Measurements from ENCODE around the gene GLYATL1B.
"Not testable (repeated sequence)": the region's sequence is repeated elsewhere in the genome, so short reads cannot be mapped to it uniquely, and the experiment has no call there.

GLYATL1B gene, protein sequence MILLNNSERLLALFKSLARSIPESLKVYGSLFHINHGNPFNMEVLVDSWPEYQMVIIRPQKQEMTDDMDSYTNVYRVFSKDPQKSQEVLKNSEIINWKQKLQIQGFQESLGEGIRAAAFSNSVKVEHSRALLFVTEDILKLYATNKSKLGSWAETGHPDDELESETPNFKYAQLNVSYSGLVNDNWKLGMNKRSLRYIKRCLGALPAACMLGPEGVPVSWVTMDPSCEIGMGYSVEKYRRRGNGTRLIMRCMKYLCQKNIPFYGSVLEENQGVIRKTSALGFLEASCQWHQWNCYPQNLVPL

DNA sequence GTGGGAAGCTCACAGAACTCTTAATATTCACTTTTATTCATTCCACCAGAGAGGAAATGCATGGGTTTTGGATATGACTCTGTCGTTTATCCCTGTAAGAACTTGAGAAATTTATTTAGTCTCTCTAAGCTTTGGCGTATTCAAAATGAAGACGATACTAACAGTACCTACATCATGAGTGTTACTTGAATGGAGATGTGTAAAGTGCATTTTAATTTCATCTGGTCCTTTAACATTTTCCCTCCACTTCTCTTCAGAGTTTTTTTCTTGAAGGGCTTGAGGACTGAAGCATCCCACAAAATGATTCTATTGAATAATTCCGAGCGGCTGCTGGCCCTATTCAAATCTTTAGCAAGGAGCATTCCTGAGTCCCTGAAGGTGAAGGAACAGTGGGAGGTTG lies at the start of gene GLYATL1B:
TSS of gene GLYATL1B (plus strand) at position 301 of the 400 bp plus-strand sequence. CDS start at position 301, 0 bp downstream.
- DNase-seq: not testable (repeated sequence)

DNA sequence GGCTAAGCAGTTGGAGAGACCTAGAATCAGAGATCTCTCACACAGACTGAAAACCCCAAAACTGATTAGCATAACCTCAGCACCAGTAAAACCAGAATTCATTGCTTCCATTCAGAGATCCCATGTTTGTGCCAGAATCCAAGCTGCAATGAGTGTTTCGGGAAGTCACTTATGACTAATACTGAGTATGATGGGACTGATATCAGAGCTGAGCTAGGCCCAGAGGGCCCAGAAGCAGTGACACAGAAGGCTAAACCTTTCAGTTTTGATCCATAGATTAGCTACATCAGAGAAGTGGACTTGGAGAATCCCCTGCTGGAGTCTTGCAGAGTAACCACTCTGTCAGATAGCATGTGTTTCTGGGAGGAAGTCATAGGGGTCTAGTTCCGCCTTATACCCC lies 49.6 kb upstream of the GLYATL1B start:
- not testable (repeated sequence) for DNase-seq

DNA sequence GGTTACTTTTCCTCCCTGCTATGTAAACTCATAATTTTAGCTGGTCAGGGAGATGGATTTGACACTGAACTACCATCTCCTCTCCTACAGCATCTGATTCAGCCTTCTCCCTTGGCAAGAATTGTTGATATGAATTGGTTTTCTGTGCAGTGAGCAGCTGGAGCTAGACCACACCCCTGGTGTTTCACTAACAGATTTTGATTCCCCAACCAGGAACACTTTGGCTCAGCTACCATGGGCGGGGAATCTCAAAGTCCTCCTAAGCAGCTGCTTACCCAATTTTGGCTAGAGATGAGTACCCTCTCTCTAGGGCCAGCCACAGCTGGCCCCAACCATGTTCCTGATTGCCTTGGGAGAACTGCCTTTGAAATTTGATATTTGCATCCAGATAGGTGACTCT lies 48.7 kb upstream of the GLYATL1B start:
- DNase-seq: not testable (repeated sequence)

DNA sequence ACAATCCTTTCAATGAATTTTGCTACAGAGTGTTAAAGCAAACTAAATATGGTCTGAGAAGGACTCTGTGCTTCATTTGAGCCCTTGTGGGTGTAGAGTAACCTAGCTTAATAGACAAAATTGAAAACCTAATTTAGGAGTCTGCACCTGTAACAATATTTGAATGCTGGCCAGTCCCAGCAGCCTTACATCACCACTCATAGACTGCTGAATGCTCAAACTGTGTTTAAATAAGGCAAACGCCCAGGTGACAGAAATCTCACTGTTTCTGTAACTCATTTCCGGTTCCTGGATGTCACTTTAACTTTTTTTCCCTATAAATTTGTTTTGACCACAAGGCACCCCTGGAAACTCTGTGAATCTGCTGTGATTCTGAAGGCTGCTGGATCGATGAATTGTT lies 45.5 kb upstream of the GLYATL1B start:
- DNase-seq: no peak

DNA sequence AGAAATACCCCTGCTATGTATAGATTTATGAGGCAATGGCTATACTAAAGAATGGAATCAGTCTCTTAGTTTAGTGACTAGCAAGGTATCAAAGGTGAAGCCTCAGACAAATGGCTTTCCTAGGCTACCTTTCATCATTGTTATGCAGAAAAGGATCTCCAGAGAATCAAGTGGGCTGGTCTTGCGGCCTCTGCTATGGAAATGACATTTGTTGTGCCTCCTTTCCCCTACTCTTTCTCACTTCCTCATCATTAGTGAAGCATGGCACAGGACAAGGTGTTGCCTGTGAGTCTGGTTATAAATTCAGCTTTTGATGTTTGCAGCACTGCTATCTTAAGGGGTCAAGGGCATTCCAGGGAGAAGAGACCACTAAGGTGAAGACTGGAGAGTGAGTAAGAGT lies 34.7 kb upstream of the GLYATL1B start:
- DNase-seq: not testable (repeated sequence)

DNA sequence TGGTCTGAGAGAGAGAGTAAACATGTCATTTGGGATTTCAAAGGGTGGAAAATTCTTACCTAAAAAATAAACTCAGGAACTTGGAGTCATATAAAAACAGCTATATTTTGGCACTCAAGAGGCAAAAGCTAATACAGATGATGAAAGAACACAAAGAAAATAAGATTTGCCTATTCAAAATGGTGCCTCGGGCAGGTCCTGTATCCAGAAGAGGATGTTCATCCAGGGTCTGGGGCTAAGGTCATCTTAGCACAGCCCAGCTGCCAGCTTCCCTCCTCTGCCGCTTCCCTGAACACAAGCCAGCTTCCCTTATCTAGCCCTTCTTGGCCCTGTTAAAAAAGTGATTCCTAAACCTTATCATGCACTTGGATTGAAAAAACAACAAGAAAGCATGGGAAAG lies 33.8 kb upstream of the GLYATL1B start:
- not testable (repeated sequence) for DNase-seq

DNA sequence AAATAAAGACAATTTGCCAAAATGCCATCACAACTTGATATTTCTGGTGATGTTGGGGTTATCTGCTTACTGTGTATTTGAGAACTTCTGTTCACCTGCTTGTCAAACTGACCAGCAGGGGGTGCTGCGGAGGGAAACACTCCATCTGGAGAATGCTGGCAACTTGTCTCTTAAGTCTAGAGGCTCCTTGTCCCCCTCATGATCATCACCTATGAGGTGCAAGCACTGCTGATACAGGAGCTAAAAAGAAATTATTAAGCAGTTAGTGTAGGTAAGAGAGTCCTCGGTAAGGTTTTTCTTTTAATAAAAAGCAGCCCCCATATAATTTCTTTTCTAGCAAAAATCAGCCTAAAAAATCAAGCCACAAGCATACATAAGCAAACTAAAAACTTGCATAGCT lies 32.7 kb upstream of the GLYATL1B start:
- no peak for DNase-seq

DNA sequence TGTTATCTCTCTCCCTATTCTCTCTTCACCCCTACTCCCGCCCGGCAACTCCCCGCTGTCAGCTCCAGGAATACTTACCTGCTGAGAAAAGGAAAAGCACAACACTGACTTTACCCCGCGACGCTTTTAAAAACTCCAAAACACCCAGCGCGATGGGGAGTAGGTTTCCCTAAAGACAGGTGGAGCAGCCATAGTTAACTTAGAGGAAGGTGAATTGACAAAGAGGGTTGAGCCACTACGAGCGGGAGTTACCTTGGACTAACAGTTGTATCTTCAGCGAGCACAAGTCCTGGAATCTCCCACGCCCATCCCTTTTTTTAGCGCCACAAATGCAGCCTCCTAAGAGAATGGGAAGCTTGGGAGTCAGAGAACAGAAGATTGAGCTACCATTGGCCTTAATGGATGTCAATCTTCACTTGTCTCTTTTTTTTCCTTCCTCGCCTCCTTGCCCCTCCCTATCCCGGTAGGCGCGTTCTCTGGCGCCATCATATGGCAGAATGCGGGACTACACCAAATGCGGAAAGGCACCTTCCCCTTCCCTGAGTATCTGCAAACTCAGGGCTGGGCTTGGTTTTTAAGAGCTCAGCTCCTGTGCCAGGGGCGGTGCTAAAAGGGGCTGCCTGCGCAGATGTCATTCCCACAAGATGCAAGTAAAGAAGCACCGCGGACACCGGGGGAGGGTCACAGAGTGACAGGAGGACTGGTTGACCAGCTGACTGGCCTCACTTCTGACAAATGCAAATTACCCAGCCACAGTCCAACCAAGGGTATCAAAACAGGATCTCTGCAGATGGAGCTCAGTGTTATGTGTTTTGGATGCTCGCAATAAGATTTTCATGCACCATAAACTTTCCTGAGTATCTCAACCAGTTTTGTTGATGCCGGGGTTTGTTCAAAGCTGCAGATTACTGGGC lies 27.7 kb upstream of the GLYATL1B start:
- DNase-seq: peak; percentile 35

DNA sequence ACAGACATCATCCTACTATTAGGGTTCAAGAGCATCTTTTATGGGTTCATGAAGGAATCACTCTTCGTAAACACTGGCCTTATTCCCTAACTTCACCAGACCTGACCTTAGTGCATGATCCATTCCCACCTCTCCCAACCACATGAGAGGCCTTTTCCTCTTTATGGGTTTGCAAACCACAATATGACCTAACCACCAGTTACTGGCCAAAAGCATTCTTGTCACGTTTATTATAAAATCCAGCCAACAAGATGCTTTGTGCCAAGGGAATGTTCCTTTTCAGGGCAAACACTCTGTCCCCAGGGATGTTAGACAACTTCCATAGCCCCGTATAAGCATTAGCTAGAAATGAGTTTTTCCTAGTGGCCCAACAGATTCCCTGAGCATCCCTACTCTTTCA lies 26.0 kb upstream of the GLYATL1B start:
- not testable (repeated sequence) for DNase-seq

DNA sequence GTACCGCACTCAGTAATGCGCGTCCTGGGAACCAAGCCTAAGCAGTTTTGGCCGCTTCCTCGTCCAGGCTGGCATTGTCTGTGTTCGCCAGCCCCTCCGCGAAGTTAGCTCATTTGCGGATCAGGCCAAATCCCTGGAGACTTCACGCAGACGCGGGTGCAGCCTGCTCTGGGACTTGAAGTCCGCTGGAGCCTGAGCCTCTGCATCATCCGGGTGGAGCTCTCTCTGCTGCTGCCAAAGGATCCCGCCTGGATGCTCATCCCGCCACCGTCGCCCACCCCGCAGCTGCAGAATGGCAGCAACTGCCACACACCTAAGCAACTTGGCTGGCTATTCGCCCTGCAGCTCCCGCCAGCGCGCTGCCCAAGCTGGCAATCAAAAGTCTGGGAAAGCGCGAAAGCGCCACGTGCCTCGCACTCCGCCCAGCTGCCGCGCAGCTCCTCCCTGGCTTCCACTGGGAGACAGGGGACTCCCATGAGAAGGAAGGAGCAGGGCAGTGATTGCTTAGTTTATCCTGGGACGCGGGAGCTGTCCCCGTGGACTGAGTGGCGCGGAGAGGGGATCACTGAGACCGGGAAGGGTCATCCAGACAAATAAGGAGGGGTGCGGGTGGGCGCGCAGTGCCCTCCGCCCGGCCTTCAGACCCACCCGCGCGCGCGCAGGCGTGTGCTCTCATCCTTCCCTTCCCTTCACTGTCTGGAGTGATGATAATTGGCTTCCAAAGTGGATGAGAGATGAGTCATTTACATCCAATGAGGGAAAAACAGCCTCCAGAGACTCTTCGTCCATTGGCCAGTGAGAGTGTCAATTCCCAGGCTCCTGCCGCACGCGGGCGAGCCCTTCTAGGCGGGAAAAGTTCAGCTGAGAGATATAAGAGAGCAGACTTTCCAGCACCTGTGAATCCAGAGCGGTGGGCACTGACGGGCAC lies 23.2 kb upstream of the GLYATL1B start:
- DNase-seq: no peak

DNA sequence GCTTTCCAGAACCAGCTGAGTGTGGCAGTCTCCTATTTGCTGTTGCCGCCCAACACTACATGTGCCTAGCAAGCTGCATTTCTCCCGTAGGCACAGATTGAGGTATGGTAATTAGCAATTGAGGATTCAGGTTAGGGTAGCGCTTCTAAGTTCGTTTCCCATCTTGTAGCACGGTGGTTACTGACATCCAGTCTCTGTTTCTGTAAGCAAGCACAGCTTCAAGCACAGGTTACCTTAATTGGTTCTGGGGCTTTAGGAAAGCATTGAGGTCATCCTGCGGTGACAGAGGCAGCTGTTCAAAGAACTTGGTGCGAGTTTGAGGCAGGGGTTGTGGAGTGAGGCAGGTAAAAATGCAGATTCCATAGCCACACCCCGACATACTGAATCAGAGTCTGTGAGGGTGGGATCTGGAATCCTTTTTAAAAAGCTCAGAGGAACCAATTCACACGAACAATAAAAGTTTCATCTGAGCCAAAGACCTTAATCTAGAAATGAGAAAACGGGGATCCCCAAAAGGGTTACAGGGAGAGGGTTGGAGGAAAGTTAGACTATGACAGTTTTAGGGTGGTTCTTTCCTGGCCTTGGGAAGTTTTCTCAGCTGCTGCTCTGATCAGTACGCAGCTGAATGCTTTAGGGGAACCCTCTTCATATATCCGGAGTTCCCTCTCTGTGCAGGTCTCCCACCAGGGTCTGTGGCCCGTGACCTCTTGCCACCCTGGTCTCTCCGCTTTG lies 21.9 kb upstream of the GLYATL1B start:
- not testable (repeated sequence) for DNase-seq

DNA sequence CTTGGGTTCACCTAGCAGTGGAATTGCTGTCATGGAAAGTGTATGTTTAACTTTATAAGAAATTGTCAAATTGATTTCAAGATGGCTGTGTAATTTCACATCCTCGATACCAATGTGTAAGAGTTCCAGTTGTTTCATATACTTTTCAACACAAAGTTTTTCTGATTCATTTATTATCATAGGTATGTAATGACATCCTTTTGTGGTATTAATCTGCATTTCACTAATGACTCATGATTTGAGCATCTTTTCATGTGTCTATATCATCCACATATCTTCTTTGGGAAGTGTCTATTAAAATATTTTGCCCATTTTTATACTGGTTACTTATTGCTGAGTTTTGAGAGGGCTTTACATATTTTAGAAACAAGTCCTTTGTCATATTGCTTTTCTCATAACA lies 17.0 kb upstream of the GLYATL1B start:
- no peak for DNase-seq

DNA sequence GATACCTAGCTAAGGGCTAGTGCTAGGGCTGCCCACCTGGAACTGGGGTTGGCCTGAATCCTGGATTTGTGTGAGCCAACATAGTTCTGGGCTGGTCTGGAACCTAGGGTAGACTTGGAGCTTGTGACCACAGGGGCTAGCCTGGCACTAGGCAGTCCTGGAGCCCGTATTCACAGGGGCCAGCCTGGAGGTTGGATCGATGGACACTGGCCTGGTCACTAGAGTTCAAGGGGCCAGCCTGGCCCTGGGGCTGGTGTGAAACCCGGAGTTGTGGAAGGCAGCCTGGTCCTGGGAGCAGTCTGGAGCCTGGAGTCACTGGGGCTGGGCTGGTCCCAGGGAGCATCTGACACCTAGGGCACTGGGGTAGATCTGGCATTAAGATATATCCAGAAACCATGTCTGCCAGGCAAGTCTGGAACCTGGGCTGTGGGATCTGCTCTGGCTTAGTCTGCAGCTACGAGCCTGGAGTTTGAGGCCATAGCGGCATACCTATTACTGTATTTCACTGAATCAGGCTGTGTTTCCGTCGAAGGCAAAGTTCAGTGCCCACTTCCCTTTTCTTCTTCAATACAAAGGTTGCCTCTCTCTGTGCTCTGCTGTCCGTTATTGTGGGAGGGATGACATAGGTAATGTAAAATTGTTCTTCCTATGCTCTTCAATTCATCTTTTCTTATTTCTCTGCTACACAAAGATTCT lies 9.1 kb upstream of the GLYATL1B start:
- DNase-seq: no peak

DNA sequence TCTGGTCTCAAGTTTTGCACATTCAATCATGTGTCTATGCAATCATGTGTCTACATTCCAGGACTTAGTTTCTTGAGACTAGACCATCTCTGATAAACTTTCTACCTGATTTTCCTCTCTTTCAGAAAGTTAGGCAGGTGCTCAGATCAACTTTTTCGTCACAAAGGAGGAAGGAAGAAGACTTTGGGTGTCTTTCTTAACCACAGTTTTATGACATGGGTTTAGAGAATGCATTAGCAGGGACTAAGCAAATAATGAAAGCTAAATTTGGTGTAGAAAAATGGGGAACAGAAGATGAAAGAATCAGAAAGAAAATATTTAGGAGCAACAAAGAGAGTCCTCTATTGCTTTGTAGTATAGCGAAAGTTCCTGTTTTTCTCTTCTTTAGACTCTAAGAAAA lies 7.7 kb upstream of the GLYATL1B start:
- no peak for DNase-seq

DNA sequence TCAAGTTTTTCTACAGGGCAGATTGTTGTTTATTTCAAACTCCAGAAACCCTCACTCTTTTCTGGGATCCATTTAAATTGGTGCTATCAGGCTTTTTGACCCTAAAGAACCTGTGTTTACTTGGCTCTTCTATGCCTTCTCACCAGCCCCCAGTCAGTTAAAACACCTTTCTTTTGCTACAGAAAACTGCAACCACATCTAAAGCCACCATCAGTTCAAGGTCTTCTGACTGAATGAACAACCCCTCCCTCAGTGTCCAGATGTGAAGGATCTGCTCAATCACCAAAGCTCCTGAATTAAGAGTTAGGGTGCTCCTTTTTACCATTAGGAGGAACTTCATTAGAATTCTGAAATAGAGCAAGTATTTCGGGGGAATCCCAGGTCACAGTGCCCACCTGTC lies 7.0 kb upstream of the GLYATL1B start:
- DNase-seq: no peak

DNA sequence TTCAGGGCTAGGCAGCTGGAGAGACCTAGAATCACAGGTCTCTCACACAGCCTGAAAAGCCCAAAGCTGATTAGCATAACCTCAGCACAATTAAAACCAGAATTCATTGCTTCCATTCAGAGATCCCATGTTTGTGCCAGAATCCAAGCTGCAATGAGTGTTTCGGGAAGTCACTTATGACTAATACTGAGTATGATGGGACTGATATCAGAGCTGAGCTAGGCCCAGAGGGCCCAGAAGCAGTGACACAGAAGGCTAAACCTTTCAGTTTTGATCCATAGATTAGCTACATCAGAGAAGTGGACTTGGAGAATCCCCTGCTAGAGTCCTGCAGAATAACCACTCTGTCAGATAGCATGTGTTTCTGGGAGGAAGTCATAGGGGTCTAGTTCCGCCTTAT lies 5.7 kb upstream of the GLYATL1B start:
- DNase-seq: not testable (repeated sequence)

DNA sequence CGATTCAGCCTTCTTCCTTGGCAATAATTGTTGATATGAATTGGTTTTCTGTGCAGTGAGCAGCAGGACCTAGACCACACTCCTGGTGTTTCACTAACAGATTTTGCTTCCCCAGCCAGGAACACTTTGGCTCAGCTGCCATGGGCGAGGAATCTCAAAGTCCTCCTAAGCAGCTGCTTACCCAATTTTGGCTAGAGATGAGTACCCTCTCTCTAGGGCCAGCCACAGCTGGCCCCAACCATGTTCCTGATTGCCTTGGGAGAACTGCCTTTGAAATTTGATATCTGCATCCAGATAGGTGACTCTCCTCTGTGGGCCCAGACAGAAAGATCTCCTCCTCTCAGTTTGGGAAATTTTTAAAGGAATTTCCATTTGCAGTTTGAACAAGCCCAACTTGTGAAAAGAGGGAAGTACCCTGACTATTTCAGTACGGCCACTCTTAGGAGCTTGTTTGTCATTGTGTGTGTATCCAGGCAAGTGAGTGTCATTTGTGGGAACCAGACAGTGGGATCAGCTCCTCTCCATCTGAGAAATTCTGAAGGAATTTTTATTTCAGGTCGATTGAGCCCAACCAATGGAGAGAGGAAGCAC lies 4.6 kb upstream of the GLYATL1B start:
- not testable (repeated sequence) for DNase-seq

DNA sequence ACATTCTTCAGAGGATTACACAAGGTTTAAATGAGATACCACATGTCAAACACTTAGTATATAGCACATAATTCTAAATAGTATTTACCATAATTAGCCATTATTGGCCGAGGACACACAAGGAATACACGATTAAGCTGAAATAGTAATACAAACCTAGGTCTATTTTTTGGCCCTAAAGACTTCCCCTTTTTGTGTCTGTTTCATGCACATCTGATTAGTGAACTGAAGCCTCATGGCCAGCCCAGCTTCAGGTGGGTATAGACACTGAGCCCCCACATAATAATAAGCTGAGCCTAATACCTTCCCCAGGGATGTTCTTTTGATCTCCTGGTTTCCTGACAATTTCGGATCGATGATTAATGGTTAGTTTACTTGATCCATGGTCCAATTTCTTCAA lies 2.1 kb downstream of the GLYATL1B start:
- DNase-seq: no peak

DNA sequence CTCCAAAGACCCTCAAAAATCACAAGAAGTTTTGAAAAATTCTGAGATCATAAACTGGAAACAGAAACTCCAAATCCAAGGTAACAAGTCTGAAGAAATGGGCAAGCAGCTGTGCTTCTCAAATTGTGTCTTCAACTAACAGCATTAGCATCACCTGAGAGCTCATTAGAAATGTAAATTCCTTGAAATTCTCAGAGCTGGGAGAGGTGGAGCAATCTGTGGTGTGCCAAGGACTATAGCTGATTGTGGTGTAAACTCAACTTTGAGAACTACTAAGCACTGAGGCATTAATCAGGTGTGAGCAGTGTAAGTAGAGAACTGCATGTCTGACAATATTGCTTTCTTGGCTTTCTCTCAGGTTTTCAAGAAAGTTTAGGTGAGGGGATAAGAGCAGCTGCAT lies 7.5 kb downstream of the GLYATL1B start:
- not testable (repeated sequence) for DNase-seq

DNA sequence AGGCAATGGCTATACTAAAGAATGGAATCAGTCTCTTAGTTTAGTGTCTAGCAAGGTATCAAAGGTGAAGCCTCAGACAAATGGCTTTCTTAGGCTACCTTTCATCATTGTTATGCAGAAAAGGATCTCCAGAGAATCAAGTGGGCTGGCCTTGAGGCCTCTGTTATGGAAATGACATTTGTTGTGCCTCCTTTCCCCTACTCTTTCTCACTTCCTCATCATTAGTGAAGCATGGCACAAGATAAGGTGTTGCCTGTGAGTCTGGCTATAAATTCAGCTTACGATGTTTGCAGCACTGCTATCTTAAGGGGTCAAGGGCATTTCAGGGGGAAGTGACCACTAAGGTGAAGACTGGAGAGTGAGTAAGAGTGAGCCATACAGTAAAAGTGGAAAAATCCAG lies 9.1 kb downstream of the GLYATL1B start:
- DNase-seq: not testable (repeated sequence)

DNA sequence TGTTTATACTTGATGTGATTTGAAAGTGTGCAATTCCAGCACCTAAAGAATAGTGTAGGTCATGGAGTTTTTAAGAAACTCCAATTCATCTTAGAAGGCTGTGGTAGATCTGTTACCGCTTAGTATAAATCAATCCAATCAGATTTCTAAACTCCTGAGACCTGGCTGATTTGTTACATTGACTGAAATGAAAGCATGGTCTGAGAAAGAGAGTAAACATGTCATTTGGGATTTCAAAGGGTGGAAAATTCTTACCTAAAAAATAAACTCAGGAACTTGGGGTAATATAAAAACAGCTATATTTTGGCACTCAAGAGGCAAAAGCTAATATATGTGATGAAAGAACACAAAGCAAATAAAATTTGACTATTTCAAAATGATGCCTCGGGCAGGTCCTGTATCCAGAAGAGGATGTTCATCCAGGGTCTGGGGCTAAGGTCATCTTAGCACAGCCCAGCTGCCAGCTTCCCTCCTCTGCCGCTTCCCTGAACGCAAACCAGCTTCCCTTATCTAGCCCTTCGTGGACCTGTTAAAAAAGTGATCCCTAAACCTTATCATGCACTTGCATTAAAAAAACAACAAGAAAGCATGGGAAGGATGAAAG lies 10.0 kb downstream of the GLYATL1B start:
- not testable (repeated sequence) for DNase-seq

Measured in GOT3 (cell line).